ENCODE data around the gene PGA3.
"Not testable (repeated sequence)": the region's sequence is repeated elsewhere in the genome, so short reads cannot be mapped to it uniquely, and the experiment has no call there.

The PGA3 gene

DNA sequence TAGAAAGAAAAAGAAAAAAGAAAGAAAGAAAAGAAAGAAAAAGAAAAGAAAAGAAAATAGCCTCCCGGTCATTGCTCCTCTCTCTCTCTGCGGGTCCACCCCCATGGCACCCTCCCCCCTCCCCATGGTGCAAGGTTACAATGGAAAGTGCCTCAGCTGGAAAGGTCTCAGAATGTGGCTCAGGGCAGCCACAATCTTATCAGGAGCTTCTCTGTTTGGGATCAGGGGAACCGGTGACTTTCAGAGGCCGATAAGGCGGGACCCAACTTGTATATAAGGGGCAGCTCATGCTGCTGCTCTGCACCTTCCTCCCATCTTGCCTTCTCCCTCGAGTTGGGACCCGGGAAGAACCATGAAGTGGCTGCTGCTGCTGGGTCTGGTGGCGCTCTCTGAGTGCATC lies 37.6 kb downstream of the PGA3 start, which contains the start of gene PGA5:
PGA5 (plus strand) TSS at position 301 of the 400 bp plus-strand sequence; CDS start at position 353, 52 bp downstream.
- not testable (repeated sequence) for H3K36me3 ChIP-seq (ENCODE audit: control insufficient read depth, low read depth, low read length); H3K27me3 ChIP-seq (ENCODE audit: control insufficient read depth, insufficient read depth, low read length); H3K27ac ChIP-seq (ENCODE audit: low read length); H3K9ac ChIP-seq (ENCODE audit: low read length); H3K4me3 ChIP-seq (ENCODE audit: low read length); H3K9me3 ChIP-seq (ENCODE audit: control insufficient read depth, low read depth, low read length); H3K4me1 ChIP-seq (ENCODE audit: control insufficient read depth, low read depth, low read length)

GRCh38 chr11:61241526-61241925 lies 38.2 kb downstream of the PGA3 start:
- not testable (repeated sequence) for H3K27me3 ChIP-seq (ENCODE audit: control insufficient read depth, insufficient read depth, low read length); H3K4me1 ChIP-seq (ENCODE audit: control insufficient read depth, low read depth, low read length); H3K36me3 ChIP-seq (ENCODE audit: control insufficient read depth, low read depth, low read length); H3K27ac ChIP-seq (ENCODE audit: low read length); H3K4me3 ChIP-seq (ENCODE audit: low read length); H3K9me3 ChIP-seq (ENCODE audit: control insufficient read depth, low read depth, low read length); H3K9ac ChIP-seq (ENCODE audit: low read length)

- H3K9ac ChIP-seq (ENCODE audit: low read length); H3K27ac ChIP-seq (ENCODE audit: low read length); H3K27me3 ChIP-seq (ENCODE audit: control insufficient read depth, insufficient read depth, low read length); H3K36me3 ChIP-seq (ENCODE audit: control insufficient read depth, low read depth, low read length); H3K4me1 ChIP-seq (ENCODE audit: control insufficient read depth, low read depth, low read length); H3K9me3 ChIP-seq (ENCODE audit: control insufficient read depth, low read depth, low read length); H3K4me3 ChIP-seq (ENCODE audit: low read length): not testable (repeated sequence)
Measured at GRCh38 chr11:61245284-61245964, 42.1 kb downstream of the PGA3 start.

DNA sequence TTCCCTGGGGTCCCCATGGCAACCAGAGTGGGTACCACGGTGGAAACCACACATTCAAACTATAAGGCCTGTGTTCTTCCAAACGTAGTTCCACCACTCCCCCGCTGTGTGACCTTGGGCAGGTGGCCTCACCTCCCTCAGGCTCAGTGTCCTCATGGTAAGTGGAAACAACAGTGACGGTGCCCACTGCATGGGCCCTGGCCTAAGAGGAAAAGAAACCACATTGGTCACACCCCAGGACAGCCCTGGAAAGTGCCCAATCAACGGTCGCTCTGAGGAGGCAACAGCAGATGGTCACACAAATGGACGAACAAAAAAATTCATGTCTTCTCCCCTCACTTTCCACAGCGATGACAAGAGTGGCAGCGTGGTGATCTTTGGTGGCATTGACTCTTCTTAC lies 44.8 kb downstream of the PGA3 start:
- H3K27me3 ChIP-seq (ENCODE audit: control insufficient read depth, insufficient read depth, low read length); H3K9me3 ChIP-seq (ENCODE audit: control insufficient read depth, low read depth, low read length); H3K36me3 ChIP-seq (ENCODE audit: control insufficient read depth, low read depth, low read length); H3K27ac ChIP-seq (ENCODE audit: low read length); H3K4me3 ChIP-seq (ENCODE audit: low read length); H3K4me1 ChIP-seq (ENCODE audit: control insufficient read depth, low read depth, low read length); H3K9ac ChIP-seq (ENCODE audit: low read length): not testable (repeated sequence)

- not testable (repeated sequence) for H3K27ac ChIP-seq (ENCODE audit: low read length); H3K4me1 ChIP-seq (ENCODE audit: control insufficient read depth, low read depth, low read length); H3K9me3 ChIP-seq (ENCODE audit: control insufficient read depth, low read depth, low read length); H3K9ac ChIP-seq (ENCODE audit: low read length); H3K27me3 ChIP-seq (ENCODE audit: control insufficient read depth, insufficient read depth, low read length); H3K36me3 ChIP-seq (ENCODE audit: control insufficient read depth, low read depth, low read length); H3K4me3 ChIP-seq (ENCODE audit: low read length)
Measured at GRCh38 chr11:61249201-61249600, 45.9 kb downstream of the PGA3 start.

DNA sequence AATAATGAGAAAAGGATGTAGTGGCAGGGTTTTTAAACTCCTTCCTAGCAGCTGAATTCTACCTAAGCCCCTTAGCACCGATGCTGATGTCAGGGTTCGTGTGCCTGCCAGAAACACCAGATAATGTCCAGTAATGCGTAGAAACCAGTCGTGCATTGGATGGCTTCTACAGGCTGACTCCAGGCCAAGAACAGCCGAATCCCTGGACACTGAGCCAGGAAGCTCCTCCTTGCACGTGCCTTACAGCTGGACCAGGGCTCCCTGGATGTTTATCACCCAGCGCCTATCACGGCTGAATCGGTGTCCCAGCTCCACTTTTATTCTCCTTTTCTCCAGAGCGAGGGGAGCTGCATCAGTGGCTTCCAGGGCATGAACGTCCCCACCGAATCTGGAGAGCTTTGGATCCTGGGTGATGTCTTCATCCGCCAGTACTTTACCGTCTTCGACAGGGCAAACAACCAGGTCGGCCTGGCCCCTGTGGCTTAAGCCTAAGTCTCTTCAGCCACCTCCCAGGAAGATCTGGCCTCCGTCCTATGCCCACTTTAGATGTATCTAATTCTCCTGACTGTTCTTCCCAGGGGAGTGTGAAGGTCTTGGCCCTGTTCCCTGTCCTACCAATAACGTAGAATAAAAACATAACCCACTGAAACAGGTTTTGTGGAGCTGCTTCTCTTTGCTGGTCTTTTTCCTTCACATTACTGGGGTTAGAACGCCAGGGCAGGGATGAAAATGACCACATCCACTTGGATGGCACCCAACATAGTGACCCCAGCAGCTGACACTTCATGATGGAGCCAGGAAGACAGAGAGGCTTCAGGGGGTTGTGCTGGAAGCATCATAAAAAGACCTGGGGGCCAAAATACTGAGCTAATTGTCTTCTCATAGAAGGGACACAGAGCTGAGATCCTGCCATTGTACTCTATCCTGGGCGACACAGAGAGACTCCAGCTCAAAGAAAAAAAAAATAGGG lies 47.8 kb downstream of the PGA3 start:
- H3K9me3 ChIP-seq (ENCODE audit: control insufficient read depth, low read depth, low read length); H3K4me3 ChIP-seq (ENCODE audit: low read length); H3K27ac ChIP-seq (ENCODE audit: low read length); H3K27me3 ChIP-seq (ENCODE audit: control insufficient read depth, insufficient read depth, low read length); H3K9ac ChIP-seq (ENCODE audit: low read length); H3K4me1 ChIP-seq (ENCODE audit: control insufficient read depth, low read depth, low read length); H3K36me3 ChIP-seq (ENCODE audit: control insufficient read depth, low read depth, low read length): not testable (repeated sequence)

DNA sequence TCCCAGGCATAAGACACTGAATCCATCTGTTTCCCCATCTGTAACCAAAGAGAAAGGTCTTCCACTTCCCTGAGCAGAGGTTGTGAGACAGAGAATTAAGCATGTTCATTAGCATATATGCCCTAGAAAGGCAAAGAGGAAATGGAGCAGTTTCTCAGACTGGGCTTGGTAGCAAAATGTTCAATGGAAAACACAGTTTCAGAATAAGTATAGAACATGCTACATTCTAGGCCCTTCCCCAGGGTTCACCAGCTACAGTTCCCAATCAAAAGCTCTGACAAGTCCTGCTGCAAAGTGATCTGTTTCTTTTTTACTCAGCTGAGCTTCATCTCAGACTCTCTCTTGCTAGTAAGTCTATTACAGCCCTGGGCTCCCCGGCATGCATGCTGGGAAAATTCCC lies 49.0 kb downstream of the PGA3 start:
- not testable (repeated sequence) for H3K4me3 ChIP-seq (ENCODE audit: low read length); H3K9me3 ChIP-seq (ENCODE audit: control insufficient read depth, low read depth, low read length); H3K27ac ChIP-seq (ENCODE audit: low read length); H3K36me3 ChIP-seq (ENCODE audit: control insufficient read depth, low read depth, low read length); H3K4me1 ChIP-seq (ENCODE audit: control insufficient read depth, low read depth, low read length); H3K27me3 ChIP-seq (ENCODE audit: control insufficient read depth, insufficient read depth, low read length); H3K9ac ChIP-seq (ENCODE audit: low read length)

DNA sequence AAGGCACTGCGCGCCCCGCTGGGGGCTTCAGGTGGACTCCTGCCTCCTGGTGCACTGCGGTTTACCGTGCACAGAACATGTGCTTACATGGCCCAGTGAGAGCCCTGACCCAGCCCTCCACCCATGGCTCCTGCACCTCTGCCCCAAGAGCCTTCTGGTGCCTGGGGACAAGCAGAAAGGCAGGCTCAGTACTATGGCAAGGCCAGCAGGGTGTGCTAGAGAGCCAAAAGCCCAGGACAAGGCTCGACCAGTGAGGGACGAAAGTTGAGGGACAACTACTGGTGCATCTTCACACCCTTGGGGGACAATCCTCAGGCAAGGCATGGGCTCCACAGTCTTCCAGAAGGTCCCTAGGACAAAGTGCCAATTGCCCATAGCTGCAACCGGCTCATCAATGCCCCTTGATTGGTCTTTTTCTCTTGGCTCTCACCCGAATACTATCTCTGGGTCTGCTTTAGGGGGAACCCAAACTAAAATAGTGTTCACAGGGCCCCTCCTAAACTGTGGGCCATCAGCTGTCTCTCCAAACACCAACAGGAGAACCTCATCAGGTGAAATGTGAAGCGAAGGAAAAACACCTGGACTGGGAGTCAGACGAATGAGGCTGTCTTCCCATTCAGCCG lies 51.2 kb downstream of the PGA3 start:
- Histone ChIP-seq H3K27me3 (ENCODE audit: control insufficient read depth, insufficient read depth, low read length) (no peaks in the 10 kb centered on the region), H3K27ac (ENCODE audit: low read length) (no peak overlapping the region), H3K9me3 (ENCODE audit: control insufficient read depth, low read depth, low read length) (no peaks in the 10 kb centered on the region), H3K9ac (ENCODE audit: low read length) (no peak overlapping the region), H3K36me3 (ENCODE audit: control insufficient read depth, low read depth, low read length) (no peaks in the 10 kb centered on the region), H3K4me3 (ENCODE audit: low read length) (no peak overlapping the region), H3K4me1 (ENCODE audit: control insufficient read depth, low read depth, low read length) (no peaks in the 10 kb centered on the region)

GRCh38 chr11:61256710-61257482 lies 53.6 kb downstream of the PGA3 start:
- Histone ChIP-seq H3K4me3 (ENCODE audit: low read length) (no peak overlapping the region), H3K27me3 (ENCODE audit: control insufficient read depth, insufficient read depth, low read length) (no peaks in the 10 kb centered on the region), H3K36me3 (ENCODE audit: control insufficient read depth, low read depth, low read length) (no peaks in the 10 kb centered on the region), H3K9ac (ENCODE audit: low read length) (no peak overlapping the region), H3K27ac (ENCODE audit: low read length) (no peak overlapping the region), H3K4me1 (ENCODE audit: control insufficient read depth, low read depth, low read length) (no peaks in the 10 kb centered on the region), H3K9me3 (ENCODE audit: control insufficient read depth, low read depth, low read length) (no peaks in the 10 kb centered on the region)

- no peak overlapping the region for H3K27ac ChIP-seq (ENCODE audit: low read length)
- H3K27me3 ChIP-seq (ENCODE audit: control insufficient read depth, insufficient read depth, low read length) = no peaks in the 10 kb centered on the region
- H3K36me3 ChIP-seq (ENCODE audit: control insufficient read depth, low read depth, low read length) = no peaks in the 10 kb centered on the region
Measured at GRCh38 chr11:61258546-61258945, 55.2 kb downstream of the PGA3 start.

DNA sequence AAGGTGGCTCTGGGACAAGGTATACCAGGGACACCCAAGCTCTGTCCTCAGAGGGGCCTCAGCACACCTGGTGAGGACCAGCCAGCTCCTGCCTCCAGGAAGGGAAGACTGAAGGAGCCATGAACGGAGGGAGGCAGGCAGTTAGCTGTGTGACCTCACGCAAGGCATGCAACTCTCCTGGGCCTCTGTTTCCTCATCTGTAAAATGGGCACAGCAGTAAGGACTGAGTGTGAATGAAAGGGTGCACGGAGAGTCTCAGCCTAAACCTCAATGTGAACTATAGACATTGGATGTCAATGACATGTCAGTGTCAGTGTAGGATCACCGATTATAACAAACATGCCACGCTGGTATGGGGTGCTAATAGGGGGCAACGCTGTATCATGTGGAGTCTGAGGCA lies 56.0 kb downstream of the PGA3 start:
- H3K9me3 ChIP-seq (ENCODE audit: control insufficient read depth, low read depth, low read length) = no peaks in the 10 kb centered on the region
- no peak overlapping the region for H3K27ac ChIP-seq (ENCODE audit: low read length)
- no peaks in the 10 kb centered on the region for H3K27me3 ChIP-seq (ENCODE audit: control insufficient read depth, insufficient read depth, low read length)
- H3K4me1 ChIP-seq (ENCODE audit: control insufficient read depth, low read depth, low read length) = no peaks in the 10 kb centered on the region
- no peak overlapping the region for H3K4me3 ChIP-seq (ENCODE audit: low read length)
- no peaks in the 10 kb centered on the region for H3K36me3 ChIP-seq (ENCODE audit: control insufficient read depth, low read depth, low read length)
- H3K9ac ChIP-seq (ENCODE audit: low read length) = no peak overlapping the region

More at GRCh38 chr11:61258546-61258945, 55.2 kb downstream of the PGA3 start:
- Histone ChIP-seq H3K9ac (ENCODE audit: low read length) (no peak overlapping the region), H3K4me1 (ENCODE audit: control insufficient read depth, low read depth, low read length) (no peaks in the 10 kb centered on the region), H3K4me3 (ENCODE audit: low read length) (no peak overlapping the region), H3K9me3 (ENCODE audit: control insufficient read depth, low read depth, low read length) (no peaks in the 10 kb centered on the region)
